Anterior cingulate cortex (tissue), 58 donors: ENCODE measurements around the gene P3H1.
"Not testable (repeated sequence)": the region's sequence is repeated elsewhere in the genome, so short reads cannot be mapped to it uniquely, and the experiment has no call there.

Source experiments
- DNase-seq, 58 donors: peaks; one replicate each; lab custom pipeline; 2025; lab: John Stamatoyannopoulos, UW

Gene P3H1

GRCh38 chr1:42766741-42767509 is at the start of gene P3H1, which contains the start of gene C1orf50:
TSS of gene P3H1 (minus strand) at chr1:42767028. CDS start at chr1:42766971, 57 bp downstream.
TSS of gene C1orf50 (plus strand) at chr1:42767249. CDS start at chr1:42767312, 63 bp downstream.
- peak; percentile 89 to 100 (median 99) for DNase-seq

GRCh38 chr1:42815941-42816584 is 49.2 kb upstream of the P3H1 start:
- DNase-seq = peak in 1 of 58 donors; percentile 55

- not testable (repeated sequence) for DNase-seq
Observed at GRCh38 chr1:42814815-42815214, 48.0 kb upstream of the P3H1 start.

GRCh38 chr1:42807056-42807668 is 40.3 kb upstream of the P3H1 start:
- DNase-seq = no peak

GRCh38 chr1:42806593-42806992 is 39.8 kb upstream of the P3H1 start:
- no peak for DNase-seq

GRCh38 chr1:42806171-42806570 is 39.3 kb upstream of the P3H1 start:
- no peak for DNase-seq

GRCh38 chr1:42801832-42802473 is 35.1 kb upstream of the P3H1 start:
- DNase-seq = no peak

- no peak for DNase-seq
Observed at GRCh38 chr1:42797979-42798378, 31.2 kb upstream of the P3H1 start.

- DNase-seq = no peak
Observed at GRCh38 chr1:42797414-42797813, 30.6 kb upstream of the P3H1 start.

GRCh38 chr1:42793824-42794223 is 27.0 kb upstream of the P3H1 start:
- DNase-seq = no peak

GRCh38 chr1:42788021-42788420 is 21.2 kb upstream of the P3H1 start:
- DNase-seq = no peak

GRCh38 chr1:42786097-42786496 is 19.3 kb upstream of the P3H1 start:
- DNase-seq = no peak

- peak in 24 of 58 donors; percentile 7 to 75 (median 17) for DNase-seq
Observed at GRCh38 chr1:42784946-42785693, 18.3 kb upstream of the P3H1 start, which contains the start of gene TMEM269. TSS of gene TMEM269 (plus strand) at chr1:42784991. CDS start at chr1:42789894, 4,903 bp downstream.

- no peak for DNase-seq
Observed at GRCh38 chr1:42784547-42784945, 17.7 kb upstream of the P3H1 start.

GRCh38 chr1:42783092-42783491 is 16.3 kb upstream of the P3H1 start:
- no peak for DNase-seq

GRCh38 chr1:42780176-42780575 is 13.3 kb upstream of the P3H1 start:
- DNase-seq = no peak

- DNase-seq = no peak
Observed at GRCh38 chr1:42779725-42780124, 12.9 kb upstream of the P3H1 start.

- DNase-seq = peak in 10 of 58 donors; percentile 3 to 48 (median 26)
Observed at GRCh38 chr1:42777852-42778251, 11.0 kb upstream of the P3H1 start.

GRCh38 chr1:42776502-42776901 is 9.7 kb upstream of the P3H1 start:
- no peak for DNase-seq

- peak in 1 of 58 donors; percentile 6 for DNase-seq
Observed at GRCh38 chr1:42774928-42775526, 8.2 kb upstream of the P3H1 start.
